DMS114 treated with DMSO at 0.1 percent for 48 hours (cell line): ENCODE measurements around the gene CTNNBIP1.

Source experiments
- DNase-seq: peaks from one replicate; lab custom pipeline; 2025; ENCODE audit not compliant: unreplicated experiment; lab: John Stamatoyannopoulos, UW

The CTNNBIP1 gene

DNA sequence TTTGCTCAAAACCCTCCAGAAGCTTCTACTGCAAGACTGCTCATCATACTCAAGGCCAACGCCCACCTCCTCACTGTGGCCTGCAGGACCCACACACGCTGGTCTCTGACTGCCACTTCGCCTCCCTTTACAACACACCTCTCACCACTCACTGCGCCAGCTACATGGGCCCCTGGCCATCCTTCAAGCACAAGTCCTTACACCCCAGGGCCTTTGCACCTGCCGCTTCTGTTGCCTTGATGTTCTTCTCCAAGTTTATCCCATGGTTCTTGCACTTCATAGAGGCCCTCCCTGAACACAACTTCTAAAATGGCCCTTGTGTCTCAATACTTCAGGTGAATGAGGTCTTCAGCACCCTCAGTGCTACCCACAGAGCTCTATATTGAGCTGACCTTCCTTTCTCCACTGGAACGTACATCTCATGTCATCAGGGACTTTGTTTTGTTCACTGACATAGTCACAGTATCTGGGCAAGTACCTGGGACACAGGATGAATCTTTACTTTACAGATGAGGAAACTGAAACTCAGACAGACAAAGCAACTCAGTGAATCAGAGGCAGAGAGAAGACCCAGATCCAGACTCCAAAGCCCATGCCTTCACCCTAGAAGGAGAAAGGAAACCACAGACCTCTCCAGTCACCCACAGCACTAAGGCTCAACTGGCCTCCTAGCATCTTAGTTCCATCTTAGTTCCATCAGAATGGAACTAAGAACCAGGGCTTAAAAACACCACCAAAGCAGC, 51.6 kb downstream of the CTNNBIP1 start:
- DNase-seq = no peak

DNA sequence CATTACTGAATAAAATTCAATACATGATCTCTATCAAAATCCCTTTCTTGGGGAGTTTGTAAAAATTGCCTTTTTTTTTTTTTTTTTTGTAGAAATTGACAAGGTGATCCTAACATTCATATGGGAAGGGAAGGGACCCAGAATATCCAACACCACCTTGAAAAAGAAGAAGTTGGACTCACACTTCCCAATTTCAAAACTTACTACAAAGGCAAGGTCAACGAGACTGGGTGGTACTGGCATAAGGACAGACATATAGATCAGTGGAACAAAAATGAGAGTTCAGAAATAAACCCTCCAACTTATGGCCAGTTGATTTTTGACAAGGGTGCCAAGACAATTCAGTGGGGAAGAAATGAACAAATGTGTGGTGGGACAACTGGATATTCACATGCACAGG, 54.9 kb downstream of the CTNNBIP1 start:
- DNase-seq = no peak

DNA sequence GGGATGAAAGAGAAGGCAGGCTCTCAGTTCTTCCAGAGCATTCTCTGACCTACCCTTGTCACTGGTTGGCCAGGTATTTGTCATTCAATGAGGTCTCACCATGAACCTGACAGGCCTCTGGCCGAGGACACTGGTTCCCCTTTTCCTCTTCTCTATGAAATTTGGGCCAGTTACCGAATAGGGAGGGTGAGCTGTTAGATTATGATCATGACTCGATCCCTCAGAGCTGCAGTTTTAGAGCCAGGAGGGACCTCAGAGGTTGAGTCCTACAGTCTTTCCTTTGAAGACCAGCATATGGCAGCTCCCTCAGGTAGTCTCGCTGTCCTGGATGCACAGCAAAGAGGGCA, 56.8 kb downstream of the CTNNBIP1 start:
- DNase-seq = no peak

DNA sequence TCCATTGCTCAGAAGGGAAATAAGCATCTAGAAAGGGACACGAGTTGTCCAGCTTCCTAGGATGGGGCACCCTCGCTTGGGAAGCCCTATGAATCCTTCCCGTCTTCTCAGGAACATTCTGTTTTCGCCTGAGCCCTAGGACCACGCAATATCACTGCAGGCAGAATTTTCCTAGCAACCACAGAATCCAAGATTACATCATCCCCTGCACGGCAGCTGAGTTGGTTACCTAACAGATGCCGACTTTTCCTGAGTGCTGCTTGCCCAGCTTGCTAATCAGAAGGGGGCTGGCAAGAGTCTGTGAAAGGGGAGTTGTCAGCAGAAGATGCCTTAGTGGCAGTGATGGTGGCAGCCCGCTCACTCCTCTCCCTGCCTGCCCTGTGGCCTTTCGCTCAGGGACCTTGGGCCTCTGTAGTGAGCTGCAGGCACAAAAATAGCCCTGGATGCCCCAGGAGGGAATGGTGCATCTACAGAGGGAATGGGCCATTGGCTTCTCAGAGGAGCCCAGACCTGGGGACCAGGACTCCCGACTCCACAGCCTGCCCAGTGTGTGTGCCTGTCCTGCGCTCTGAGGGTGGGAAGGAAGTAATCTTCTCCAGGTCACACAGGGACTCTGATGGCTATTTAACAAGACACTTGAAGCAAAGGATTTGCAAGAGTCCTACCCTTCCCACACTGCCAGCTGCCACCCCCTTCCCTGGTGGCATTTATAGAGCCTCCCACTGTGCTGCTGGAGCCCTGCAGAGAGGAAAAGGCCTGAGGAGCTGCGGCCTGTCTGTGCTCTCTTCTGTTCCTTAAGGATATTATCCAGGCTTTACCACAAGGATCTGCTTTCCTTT, 57.4 kb downstream of the CTNNBIP1 start:
- no peak for DNase-seq

DNA sequence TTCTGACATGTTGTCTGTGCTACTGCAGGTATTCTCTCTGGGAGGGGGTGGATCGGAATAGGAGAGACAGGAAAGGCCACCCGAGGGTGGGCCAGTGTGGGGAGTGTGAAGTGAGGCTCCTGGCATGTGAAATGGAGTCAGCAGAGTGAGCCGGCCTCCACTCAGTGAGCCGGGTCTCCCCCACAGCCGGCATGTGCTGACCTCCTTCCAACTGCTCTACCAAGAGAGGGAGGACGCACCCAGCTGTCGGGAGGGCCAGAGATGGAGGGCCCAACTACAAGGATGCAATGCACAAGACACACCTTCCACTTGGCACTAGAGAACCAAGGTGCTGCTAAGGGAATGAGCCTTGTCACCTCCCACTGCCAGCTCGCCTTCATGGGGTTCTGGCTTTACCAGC, 58.1 kb downstream of the CTNNBIP1 start:
- DNase-seq = no peak

DNA sequence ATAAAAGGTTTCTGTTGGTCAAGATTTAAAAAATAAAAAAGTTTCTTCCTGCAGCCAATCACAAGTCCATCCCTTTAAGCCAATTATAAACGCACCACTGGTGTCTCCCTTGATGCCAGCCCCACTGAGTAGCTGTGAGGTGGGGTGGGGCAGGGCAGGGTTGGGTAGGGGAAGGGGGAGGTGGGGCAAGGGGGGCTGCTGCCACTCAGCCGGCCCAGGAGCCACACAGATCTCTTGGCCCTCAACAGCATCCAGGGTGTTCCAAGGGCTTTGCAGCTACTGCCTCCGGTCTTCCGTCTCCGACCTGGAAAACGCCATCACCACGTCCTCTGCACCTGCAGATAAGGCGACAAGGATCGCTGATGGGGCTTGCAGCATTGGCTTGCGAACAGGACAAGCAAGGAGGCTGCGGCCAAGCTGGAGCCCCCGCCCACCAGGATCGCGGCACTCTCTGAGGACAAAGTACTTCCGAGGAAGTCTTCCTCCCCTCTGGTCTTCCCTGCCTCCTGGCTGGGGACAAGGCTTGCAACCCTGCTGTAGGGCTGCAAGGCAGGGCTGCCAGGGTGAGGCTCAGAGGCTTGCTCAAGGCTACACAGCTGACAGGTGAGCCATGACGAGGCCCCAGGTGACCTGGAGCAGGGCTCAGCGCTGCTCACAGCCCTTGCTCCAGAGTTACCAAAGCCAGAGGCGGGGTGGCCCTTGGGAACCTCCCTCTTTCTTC, 59.5 kb downstream of the CTNNBIP1 start:
- no peak for DNase-seq

DNA sequence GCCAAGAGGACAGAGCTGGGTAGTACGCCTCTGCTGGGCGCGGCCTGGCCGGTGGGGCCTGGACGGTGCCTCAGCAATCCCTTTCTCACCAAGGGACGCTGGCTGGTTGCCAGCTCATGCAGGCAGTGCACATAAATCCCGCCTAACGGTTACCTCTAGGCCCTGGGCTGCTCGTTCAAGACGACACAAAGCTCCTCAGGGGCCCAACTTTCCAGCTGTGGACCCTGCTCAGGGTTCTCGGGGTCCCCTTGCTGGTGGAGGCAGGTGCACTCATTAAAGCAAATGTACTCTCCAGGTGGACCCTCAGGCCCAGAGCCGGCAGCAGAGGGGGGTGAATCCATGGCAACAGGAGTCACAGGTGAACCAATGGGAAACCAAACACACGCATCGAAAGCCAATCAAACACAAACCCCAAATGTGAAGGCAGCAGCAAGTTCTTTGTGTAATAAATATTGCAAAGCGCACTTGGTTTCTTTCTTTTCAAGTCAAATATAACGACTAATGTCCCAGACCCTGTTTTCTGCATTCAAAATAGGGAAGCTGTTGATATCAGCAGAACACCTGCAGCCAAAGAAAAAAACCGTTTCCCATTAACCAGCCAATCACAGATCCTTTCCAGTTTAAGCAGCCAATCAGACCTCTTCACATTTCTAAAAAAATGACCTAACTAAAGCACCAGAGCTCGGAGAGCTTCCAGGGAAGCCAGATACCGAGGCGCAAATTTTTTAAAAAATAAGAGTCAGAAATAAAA, 60.2 kb downstream of the CTNNBIP1 start:
- DNase-seq = no peak

DNA sequence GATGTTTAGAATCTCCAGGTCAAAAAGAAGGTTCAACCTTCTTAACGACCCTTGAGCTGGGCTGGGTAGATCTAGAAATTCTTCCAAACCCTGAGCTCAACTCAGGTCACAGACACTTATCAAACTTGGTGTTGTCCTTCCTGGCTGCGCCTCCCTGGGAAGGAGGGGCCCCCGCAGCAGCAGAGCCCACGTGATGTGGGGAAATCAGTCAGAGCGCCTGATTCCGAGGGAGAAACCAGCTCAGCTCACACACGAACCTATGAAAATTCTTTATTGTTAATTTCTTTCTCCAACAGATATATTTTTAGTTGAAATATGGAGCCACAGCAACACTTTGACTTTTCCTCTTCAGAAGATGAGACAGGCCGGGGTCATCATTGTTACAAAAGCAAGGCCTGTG, 62.0 kb downstream of the CTNNBIP1 start:
- no peak for DNase-seq

DNA sequence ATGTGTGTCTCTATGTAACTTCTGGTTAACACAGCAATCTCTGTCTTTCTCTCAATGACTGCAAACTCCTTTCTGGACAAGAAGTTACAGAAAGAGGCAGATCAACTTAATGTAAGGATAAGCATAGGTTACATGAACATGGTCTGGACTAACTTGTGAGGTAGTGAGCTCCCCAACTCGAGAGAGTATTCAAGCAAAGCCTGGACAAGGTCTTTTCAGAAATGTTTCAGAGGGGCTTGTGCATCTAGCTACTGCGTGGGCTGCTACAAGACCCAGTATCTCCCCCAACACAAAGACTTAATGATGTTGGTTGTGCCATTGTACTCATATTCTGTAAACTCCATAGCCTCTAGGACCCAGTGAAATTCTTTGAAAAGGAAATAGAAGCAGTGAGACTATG, 62.8 kb downstream of the CTNNBIP1 start:
- no peak for DNase-seq

DNA sequence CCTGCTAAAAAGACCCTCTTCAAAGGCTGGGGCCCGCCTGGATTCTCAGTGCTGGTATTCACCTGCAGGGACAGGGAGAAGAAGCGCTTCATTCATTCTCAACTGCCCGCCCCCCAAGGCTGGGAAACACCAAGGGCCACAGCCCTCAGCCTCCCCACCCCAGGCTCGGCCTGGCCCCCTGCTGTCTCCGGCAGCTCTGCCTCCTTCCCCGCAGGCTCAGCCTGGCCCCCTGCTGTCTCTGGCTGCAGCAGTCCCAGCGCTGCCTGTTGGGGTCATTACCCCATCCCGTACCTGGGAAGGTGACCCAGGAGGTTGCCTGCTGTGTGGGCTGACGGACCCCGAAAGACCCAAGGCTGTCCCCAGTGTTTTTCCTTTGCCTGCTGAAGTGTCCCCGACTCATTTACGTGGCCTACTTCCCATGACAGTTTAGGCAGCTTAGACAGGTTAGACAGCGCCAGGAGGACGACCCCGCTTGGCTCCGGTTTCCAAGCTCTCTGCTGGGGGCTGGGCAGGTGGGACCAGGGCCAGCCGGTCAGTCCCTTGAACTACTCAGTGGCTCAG, 63.4 kb downstream of the CTNNBIP1 start:
- no peak for DNase-seq

DNA sequence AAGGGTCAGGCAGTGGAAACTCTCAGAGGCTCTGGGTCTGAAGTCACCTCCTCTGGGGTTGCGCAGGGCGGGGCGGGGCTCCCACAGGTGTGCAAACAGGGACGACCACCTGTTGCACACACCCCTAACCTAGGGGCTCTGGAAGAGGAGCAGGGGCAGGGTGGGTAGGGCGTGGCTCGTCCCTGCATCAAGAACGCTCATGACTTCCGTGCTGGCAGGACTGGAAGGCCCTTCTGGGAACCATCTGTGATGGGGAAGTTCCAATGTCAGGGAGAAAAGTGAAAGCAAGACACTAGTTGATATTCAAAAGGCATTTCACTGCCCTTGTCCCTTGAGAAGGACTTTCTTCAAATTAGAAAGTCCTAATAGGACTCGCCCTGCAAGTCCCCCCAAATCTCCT, 64.2 kb downstream of the CTNNBIP1 start:
- no peak for DNase-seq

DNA sequence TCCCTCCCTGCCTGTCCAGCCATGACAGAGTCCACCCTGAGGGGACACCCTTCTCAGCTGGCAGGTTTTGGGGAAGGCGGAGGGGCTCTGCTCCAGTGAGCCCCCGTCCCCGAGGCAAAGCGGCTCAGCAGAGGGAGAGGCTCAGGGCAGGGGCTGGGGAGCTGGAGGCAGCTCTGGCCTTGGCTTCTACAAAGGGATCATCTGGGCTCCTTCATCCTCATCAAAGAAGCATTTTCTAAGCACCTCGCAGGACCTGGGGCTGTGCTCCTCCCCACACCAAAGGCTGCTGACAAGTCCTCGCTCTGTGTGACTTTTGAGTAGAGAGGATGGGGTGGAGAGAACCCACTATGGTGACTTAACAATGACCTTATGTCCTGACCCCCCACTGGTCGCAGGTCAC, 65.3 kb downstream of the CTNNBIP1 start:
- DNase-seq = no peak

DNA sequence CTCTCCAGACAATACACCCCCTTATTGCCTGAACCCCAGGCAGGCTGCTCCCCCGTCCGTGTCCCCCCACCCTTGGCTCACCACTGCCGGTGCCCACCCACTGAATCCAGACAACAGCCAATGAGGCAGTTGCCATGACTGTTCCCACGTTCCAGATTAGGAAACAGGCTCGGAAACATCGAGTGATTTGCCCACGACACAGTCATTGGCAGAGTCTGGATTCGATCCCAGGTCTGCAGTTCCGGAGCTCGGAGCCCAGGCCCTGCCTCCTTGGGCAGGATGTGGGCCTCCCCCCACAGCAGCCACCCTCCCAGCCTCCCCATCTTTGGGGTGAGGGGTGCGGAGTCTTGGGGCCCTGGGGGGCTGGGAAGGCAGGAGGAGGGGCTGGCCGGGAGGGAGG, 66.0 kb downstream of the CTNNBIP1 start:
- no peak for DNase-seq

DNA sequence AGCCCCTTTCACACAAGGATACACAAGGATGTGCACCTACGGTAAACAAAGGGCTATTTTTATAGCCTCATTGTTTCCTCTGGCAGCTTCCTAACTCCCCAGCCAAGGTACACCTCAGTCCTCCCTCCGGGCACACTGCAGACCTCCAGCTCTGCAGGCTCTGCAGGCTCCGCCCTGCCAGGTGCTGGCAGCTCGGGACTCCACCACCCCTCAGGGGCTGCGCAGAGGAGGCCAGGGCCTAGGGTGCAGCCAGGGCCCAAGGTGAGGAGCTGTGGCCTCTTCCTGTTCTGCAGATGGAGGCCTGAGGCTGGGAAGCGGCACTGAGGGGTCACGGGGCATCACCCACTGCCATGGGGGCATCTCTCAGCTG, 66.5 kb downstream of the CTNNBIP1 start:
- no peak for DNase-seq

DNA sequence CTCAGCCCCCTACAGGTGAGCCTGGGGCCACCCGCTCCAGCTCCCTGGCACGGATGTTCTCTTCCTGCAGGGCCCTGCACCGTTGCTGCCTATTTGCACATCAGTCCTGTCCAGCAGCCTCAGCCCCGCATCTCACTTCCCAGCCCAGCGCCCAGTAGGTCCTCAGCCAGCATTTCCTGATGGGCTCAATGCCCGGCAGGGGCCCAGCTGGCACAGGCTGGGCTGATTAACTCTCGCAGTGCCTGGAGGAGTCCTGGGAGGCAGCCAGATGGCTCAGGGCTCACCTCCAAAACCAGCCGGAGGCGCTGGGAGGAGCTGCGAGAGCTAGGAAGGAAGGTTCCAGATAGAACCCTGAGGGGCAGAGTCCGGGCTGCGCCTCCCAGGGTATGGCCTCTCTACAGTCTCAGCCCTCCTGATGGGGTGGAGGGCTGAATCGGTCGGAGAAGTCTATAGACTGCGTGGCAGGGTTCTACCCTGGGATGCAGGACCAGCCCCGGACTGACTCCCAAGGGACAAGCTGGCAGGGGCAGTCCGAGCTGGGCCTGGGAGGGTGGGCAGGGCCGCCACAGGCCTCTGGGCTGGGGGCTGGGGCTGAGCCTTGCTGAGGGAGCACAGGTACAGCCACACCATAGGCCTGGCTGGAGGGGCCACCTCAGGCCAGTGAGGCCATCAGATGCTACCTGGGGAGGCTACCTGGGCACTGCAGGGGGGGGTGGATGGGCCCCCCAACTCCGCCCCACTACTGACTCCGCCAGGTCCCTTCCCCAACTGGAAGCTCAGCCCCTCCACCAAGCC, 67.1 kb downstream of the CTNNBIP1 start:
- no peak for DNase-seq

DNA sequence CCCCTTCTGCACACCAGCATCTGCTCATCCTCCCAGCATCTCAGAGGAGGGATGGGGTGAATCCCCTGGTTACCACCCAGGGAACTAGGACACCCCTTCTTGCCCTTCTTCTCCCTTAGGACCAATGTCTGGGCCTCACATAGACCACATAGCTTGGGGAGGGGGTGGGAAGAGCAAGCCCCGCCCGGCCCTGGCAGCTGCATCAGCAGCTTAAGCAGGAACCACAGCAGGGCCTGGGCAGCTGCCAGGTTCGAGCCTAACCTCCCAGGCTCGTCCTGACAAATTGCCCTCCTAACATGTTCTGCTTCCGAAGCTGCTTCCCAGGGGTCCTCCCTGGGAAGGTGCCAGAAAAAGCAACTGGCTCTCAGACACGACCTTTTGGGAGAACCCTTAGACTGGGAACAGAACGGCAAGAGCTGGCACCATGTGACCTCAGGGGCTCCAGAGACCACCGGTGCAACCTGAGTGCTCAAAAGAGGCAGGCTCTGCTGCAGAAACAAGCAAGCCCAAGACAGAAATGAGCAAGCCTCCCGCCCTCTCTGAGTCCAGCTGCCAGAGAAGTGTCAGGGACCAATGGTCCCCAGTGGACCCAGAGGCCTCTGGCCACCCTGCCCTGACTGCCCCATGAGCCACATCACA, 67.9 kb downstream of the CTNNBIP1 start:
- DNase-seq = no peak

DNA sequence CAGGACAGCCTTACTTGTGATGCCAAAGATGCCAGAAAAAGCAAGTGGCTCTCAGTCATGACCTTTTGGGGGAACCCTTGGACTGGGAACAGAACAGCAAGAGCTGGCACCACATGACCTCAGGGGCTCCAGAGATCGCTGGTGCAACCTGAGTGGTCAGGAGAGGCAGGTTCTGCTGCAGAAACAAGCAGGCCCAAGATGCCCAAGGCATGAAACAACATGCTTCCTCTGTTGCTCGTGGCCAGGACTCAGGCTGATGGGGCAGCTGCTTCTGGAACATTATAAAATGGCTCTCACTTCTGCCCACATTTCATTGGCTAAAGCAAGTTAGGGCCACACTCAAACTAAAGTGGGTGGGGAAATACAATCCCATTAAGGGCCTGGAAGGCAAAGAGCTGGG, 68.6 kb downstream of the CTNNBIP1 start:
- DNase-seq = no peak

DNA sequence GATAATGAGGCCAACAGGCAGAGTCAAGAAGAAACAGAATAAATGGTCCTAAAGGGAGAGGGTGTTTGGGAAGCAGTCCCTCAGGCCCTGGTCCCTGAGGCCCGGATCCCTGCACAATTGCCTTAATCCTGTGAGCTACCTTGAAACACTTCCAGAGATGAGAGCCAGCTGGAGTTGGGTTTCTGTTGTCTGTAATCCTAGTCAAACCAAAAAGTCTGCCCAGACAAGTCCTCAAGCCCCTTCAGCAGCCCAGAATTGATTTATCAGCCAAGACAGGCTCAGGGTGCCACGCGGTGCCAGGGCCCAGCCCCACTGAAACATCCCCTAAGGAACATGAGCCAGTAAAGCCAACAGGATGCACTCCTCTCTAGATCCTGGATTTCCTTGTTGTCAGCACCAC, 69.9 kb downstream of the CTNNBIP1 start:
- no peak for DNase-seq

DNA sequence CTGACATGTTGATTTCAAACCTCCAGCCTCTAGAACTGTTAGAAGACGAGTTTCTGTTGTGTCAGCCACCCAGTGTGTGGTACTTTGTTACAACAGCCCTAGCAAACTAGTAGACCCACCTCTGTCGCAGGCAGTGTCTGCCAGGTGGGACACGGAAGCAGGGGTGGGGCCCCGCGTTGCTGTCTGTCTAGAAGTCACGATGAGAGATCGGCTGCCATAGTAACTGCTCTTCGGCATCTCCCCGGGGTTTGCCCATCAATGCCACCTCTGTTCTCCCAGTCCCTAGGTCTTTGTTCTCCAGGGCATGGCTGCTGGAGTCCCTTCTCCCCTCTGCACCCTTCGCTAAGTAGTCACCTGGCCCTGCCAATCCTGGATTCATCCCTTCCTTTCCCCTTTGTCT, 71.1 kb downstream of the CTNNBIP1 start:
- no peak for DNase-seq

DNA sequence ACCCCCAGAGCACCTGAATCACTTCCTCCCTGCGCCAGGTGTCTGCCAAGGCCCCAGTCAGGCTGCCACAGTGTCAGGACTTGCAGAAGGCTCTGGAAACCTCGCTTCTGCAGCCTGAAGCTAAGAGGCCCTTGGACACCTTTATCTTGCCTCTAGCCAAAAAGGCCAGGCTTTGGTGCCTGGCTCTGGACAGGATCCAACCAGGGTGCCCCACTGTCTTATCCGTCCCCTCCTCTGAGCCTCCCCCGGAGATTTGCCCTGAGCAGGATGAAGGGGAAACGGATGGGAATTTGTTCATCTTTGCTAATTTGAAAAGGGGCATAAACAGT, 73.5 kb downstream of the CTNNBIP1 start:
- no peak for DNase-seq
